ENCODE measurements around the gene OR14K1. TPM values are rescaled to one million over a fixed set of nuclear protein-coding genes. Genes with fewer than 3 reads are reported as not detected.
"Not testable (repeated sequence)": the region's sequence is repeated elsewhere in the genome, so short reads cannot be mapped to it uniquely, and the experiment has no call there.

OR14K1 gene
- total RNA-seq (not detected), polyA plus RNA-seq (not detected)
- long read RNA-seq, donor 1 = 0 reads
- long read RNA-seq, donor 2 = 0 reads
- long read RNA-seq, donor 3 = 0 reads

- H3K27me3 ChIP-seq = no peaks in the 10 kb centered on the region
- H3K36me3 ChIP-seq = no peaks in the 10 kb centered on the region
- H3K27ac ChIP-seq = no peak within 1 kb of the TSS
- intact Hi-C loops (cut with DNase I) = no loop called here
- no peak for DNase-seq
- no peak within 1 kb of the TSS for H3K4me3 ChIP-seq
- H3K4me1 ChIP-seq (ENCODE audit: insufficient read depth) = no peaks in the 10 kb centered on the region
- WGBS, 3 donors = 87 to 97% (median 90%) methylated on average over 1 of the region's 1 CpG
- TF ChIP-seq CTCF (IDR thresholded peaks at IDR 0.05) (no peak), EP300 (IDR thresholded peaks at IDR 0.05) (no peak), POLR2A (IDR thresholded peaks at IDR 0.05) (no peak)
- no peaks in the 10 kb centered on the region for H3K9me3 ChIP-seq
Observed at GRCh38 chr1:247738315-247738714, at the start of gene OR14K1. Gene OR14K1 (plus strand): TSS chr1:247738615. CDS start chr1:247738615, 0 bp downstream.

GRCh38 chr1:247701338-247701737, 37.1 kb upstream of the OR14K1 start:
- 77 to 80% (median 80%) methylated on average over 1 of the region's 1 CpG for WGBS, 3 donors
- no peak for TF ChIP-seq EP300 (IDR thresholded peaks at IDR 0.05)
- TF ChIP-seq POLR2A (IDR thresholded peaks at IDR 0.05) = no peak
- no peak for TF ChIP-seq CTCF (IDR thresholded peaks at IDR 0.05)

GRCh38 chr1:247710681-247711080, 27.7 kb upstream of the OR14K1 start:
- H3K27ac ChIP-seq; DNase-seq; H3K4me3 ChIP-seq; H3K36me3 ChIP-seq; H3K27me3 ChIP-seq; H3K4me1 ChIP-seq (ENCODE audit: insufficient read depth); H3K9me3 ChIP-seq; intact Hi-C loops (cut with DNase I): not testable (repeated sequence)
- 90 to 96% (median 91%) methylated on average over 8 of the region's 8 CpGs for WGBS, 3 donors

More at GRCh38 chr1:247701338-247701737, 37.1 kb upstream of the OR14K1 start:
- Histone ChIP-seq H3K36me3 (no peaks in the 10 kb centered on the region), H3K27ac (no peak overlapping the region), H3K27me3 (no peaks in the 10 kb centered on the region), H3K4me1 (ENCODE audit: insufficient read depth) (no peaks in the 10 kb centered on the region), H3K4me3 (no peak overlapping the region), H3K9me3 (no peaks in the 10 kb centered on the region)
- DNase-seq = no peak
- intact Hi-C loops (cut with DNase I) = no loop called here

GRCh38 chr1:247713753-247714152, 24.7 kb upstream of the OR14K1 start:
- H3K27me3 ChIP-seq = no peaks in the 10 kb centered on the region
- intact Hi-C loops (cut with DNase I) = no loop called here
- H3K36me3 ChIP-seq = no peaks in the 10 kb centered on the region
- 89 to 95% (median 91%) methylated on average over 7 of the region's 7 CpGs for WGBS, 3 donors
- no peak overlapping the region for H3K27ac ChIP-seq
- no peak for TF ChIP-seq CTCF (IDR thresholded peaks at IDR 0.05)
- no peak for TF ChIP-seq POLR2A (IDR thresholded peaks at IDR 0.05)
- no peak for TF ChIP-seq EP300 (IDR thresholded peaks at IDR 0.05)
- no peaks in the 10 kb centered on the region for H3K9me3 ChIP-seq
- no peak overlapping the region for H3K4me3 ChIP-seq
- H3K4me1 ChIP-seq (ENCODE audit: insufficient read depth) = no peaks in the 10 kb centered on the region
- no peak for DNase-seq

- Histone ChIP-seq H3K4me1 (ENCODE audit: insufficient read depth) (no peaks in the 10 kb centered on the region), H3K9me3 (no peaks in the 10 kb centered on the region), H3K4me3 (no peak within 1 kb of the TSS), H3K36me3 (no peaks in the 10 kb centered on the region), H3K27me3 (no peaks in the 10 kb centered on the region), H3K27ac (no peak within 1 kb of the TSS)
- intact Hi-C loops (cut with DNase I) = no loop called here
- DNase-seq = no peak
- 80 to 81% (median 80%) methylated on average over 3 of the region's 3 CpGs for WGBS, 3 donors
- no peak for TF ChIP-seq CTCF (IDR thresholded peaks at IDR 0.05)
- TF ChIP-seq POLR2A (IDR thresholded peaks at IDR 0.05) = no peak
- no peak for TF ChIP-seq EP300 (IDR thresholded peaks at IDR 0.05)
Observed at GRCh38 chr1:247716546-247716945, 21.9 kb upstream of the OR14K1 start, which contains the start of gene OR6F1. Gene OR6F1 (minus strand): TSS chr1:247716646. CDS start chr1:247712755, 3,891 bp downstream.

Data from ovary (tissue), 10 donors.